Trophoblast cell (in vitro differentiated cells and primary cell): ENCODE results near the gene ANXA11.

Experiments used
- DNase-seq, 2 donors: peaks; one replicate each; pipeline ENCODE4 v3.0.0-alpha.2; 2016
- H2AFZ ChIP-seq: 2 replicates; pipeline ENCODE4 v1.6.1; 2013; ENCODE audit warnings: low read length, moderate library complexity, mild to moderate bottlenecking; ENCODE audit not compliant: insufficient read depth, poor library complexity
- H2AK5ac ChIP-seq: 2 replicates; pipeline ENCODE4 v1.6.1; 2013; ENCODE audit warnings: mild to moderate bottlenecking, low read length
- H2BK120ac ChIP-seq: 2 replicates; pipeline ENCODE4 v1.6.1; 2013; ENCODE audit warnings: low read length, mild to moderate bottlenecking, moderate library complexity; ENCODE audit not compliant: insufficient read depth, poor library complexity
- H2BK12ac ChIP-seq: 2 replicates; pipeline ENCODE4 v1.6.1; 2013; ENCODE audit warnings: mild to moderate bottlenecking, low read length, moderate library complexity
- H2BK5ac ChIP-seq: 2 replicates; pipeline ENCODE4 v1.6.1; 2013; ENCODE audit warnings: low read length, low read depth, moderate library complexity, mild to moderate bottlenecking; ENCODE audit not compliant: poor library complexity
- H3K14ac ChIP-seq: 2 replicates; pipeline ENCODE4 v1.6.1; 2013; ENCODE audit warnings: mild to moderate bottlenecking, low read length
- H3K18ac ChIP-seq: 2 replicates; pipeline ENCODE4 v1.6.1; 2013; ENCODE audit warnings: mild to moderate bottlenecking, low read length
- H3K23ac ChIP-seq: 2 replicates; pipeline ENCODE4 v1.6.1; 2013; ENCODE audit warnings: low read length
- H3K27ac ChIP-seq: 2 replicates; pipeline ENCODE4 v1.5.1; 2013; ENCODE audit warnings: low read depth, mild to moderate bottlenecking, inconsistent platforms, low read length, moderate library complexity
- H3K27me3 ChIP-seq: 2 replicates; pipeline ENCODE4 v1.6.1; 2013; ENCODE audit warnings: inconsistent platforms, mild to moderate bottlenecking, low read length, moderate library complexity; ENCODE audit not compliant: insufficient read depth
- H3K36me3 ChIP-seq, 2 experiments: 1 replicate in 1 of 2; 2 replicates in 1 of 2; pipeline ENCODE4 v1.6.1; 2013; ENCODE audit warnings: low read length in 2 of 2, mild to moderate bottlenecking in 2 of 2, moderate library complexity in 1 of 2; ENCODE audit not compliant: insufficient read depth in 2 of 2, control insufficient read depth in 1 of 2
- H3K4ac ChIP-seq: 2 replicates; pipeline ENCODE4 v1.6.1; 2013; ENCODE audit warnings: low read depth, mild to moderate bottlenecking, low read length, moderate library complexity
- H3K4me1 ChIP-seq, 2 experiments: 1 replicate in 1 of 2; 2 replicates in 1 of 2; pipeline ENCODE4 v1.6.1; 2013; ENCODE audit warnings: low read length in 2 of 2, mild to moderate bottlenecking in 2 of 2, moderate library complexity in 1 of 2; ENCODE audit not compliant: insufficient read depth in 2 of 2, control insufficient read depth in 1 of 2
- H3K4me2 ChIP-seq: 2 replicates; pipeline ENCODE4 v1.6.1; 2013; ENCODE audit warnings: inconsistent platforms, mild to moderate bottlenecking, low read length, moderate library complexity
- H3K4me3 ChIP-seq: 2 replicates; pipeline ENCODE4 v1.5.1; 2013; ENCODE audit warnings: mild to moderate bottlenecking, low read depth, low read length, inconsistent platforms
- H3K79me1 ChIP-seq: one replicate; pipeline ENCODE4 v1.6.1; 2013; ENCODE audit warnings: low read length
- H3K79me2 ChIP-seq: 2 replicates; pipeline ENCODE4 v1.6.1; 2013; ENCODE audit warnings: low read length, mild to moderate bottlenecking; ENCODE audit not compliant: control insufficient read depth, insufficient read depth, poor library complexity
- H3K9ac ChIP-seq: 2 replicates; pipeline ENCODE4 v1.6.1; 2013; ENCODE audit warnings: mild to moderate bottlenecking, low read length
- H3K9me3 ChIP-seq: 2 replicates; pipeline ENCODE4 v1.6.1; 2013; ENCODE audit warnings: low read depth, mild to moderate bottlenecking, control low read depth, inconsistent platforms, low read length; ENCODE audit not compliant: insufficient read depth
- H4K12ac ChIP-seq: 2 replicates; pipeline ENCODE4 v1.6.1; 2013; ENCODE audit warnings: low read depth, mild to moderate bottlenecking, low read length, moderate library complexity
- H4K8ac ChIP-seq: 2 replicates; pipeline ENCODE4 v1.6.1; 2013; ENCODE audit warnings: low read depth, mild to moderate bottlenecking, low read length, moderate library complexity
- H4K91ac ChIP-seq: one replicate; pipeline ENCODE4 v1.6.1; 2013; ENCODE audit warnings: low read depth, mild to moderate bottlenecking, low read length, moderate library complexity
- WGBS: extraction: QIAGEN DNeasy Blood & Tissue Kit; methylation state at CpG from one replicate; pipeline ENCODE4 v1.1.7; 2013; ENCODE audit warnings: missing lambda C conversion rate; ENCODE audit not compliant: insufficient read length, insufficient coverage; ENCODE audit errors: extremely low coverage; 5-methylcytosine and 5-hydroxymethylcytosine counted together

ANXA11 gene

GRCh38 chr10:80167471-80168161 lies 37.7 kb downstream of the ANXA11 start:
- H3K4me1 ChIP-seq, result peaks cover 31 to 33% of the 10 kb centered on the region in 2 experiments
- H3K27ac ChIP-seq, result no peak overlapping the region
- H2BK5ac ChIP-seq, result no peak overlapping the region
- peaks cover 2% of the 10 kb centered on the region for H3K9me3 ChIP-seq
- no peak overlapping the region for H4K12ac ChIP-seq
- H2BK12ac ChIP-seq, result no peak overlapping the region
- H3K14ac ChIP-seq, result no peak overlapping the region
- H3K4me2 ChIP-seq, result no peak overlapping the region
- H4K8ac ChIP-seq, result no peak overlapping the region
- H4K91ac ChIP-seq, result no peak overlapping the region
- H3K36me3 ChIP-seq, result peaks cover 42 to 58% of the 10 kb centered on the region in 2 experiments
- H3K23ac ChIP-seq, result no peak overlapping the region
- H2AFZ ChIP-seq, result no peak overlapping the region
- H3K4me3 ChIP-seq, result no peak overlapping the region
- H3K27me3 ChIP-seq, result no peaks in the 10 kb centered on the region
- no peak for DNase-seq
- H3K18ac ChIP-seq, result no peak overlapping the region
- peaks cover 2% of the 10 kb centered on the region for H3K79me2 ChIP-seq
- no CpG with 5 or more reads among the region's 8 CpGs for WGBS
- no peak overlapping the region for H2AK5ac ChIP-seq
- no peak overlapping the region for H2BK120ac ChIP-seq
- no peak overlapping the region for H3K9ac ChIP-seq
- peak overlapping the region; percentile 12 for H3K4ac ChIP-seq
- H3K79me1 ChIP-seq, result peaks cover 7% of the 10 kb centered on the region

GRCh38 chr10:80166581-80167470 lies 38.5 kb downstream of the ANXA11 start:
- no peak overlapping the region for H3K14ac ChIP-seq
- H3K36me3 ChIP-seq, result peaks cover 50 to 63% of the 10 kb centered on the region in 2 experiments
- no peak overlapping the region for H2AK5ac ChIP-seq
- H3K4me1 ChIP-seq, result peaks cover 24 to 28% of the 10 kb centered on the region in 2 experiments
- H3K79me1 ChIP-seq, result peaks cover 5% of the 10 kb centered on the region
- H3K4me2 ChIP-seq, result no peak overlapping the region
- peaks cover 2% of the 10 kb centered on the region for H3K79me2 ChIP-seq
- no peak overlapping the region for H3K27ac ChIP-seq
- H3K18ac ChIP-seq, result no peak overlapping the region
- no peak overlapping the region for H2BK120ac ChIP-seq
- no peak overlapping the region for H3K23ac ChIP-seq
- H3K4me3 ChIP-seq, result no peak overlapping the region
- H3K4ac ChIP-seq, result no peak overlapping the region
- H4K91ac ChIP-seq, result no peak overlapping the region
- H3K9ac ChIP-seq, result no peak overlapping the region
- no peak overlapping the region for H4K8ac ChIP-seq
- no CpG with 5 or more reads among the region's 28 CpGs for WGBS
- H2BK12ac ChIP-seq, result no peak overlapping the region
- H4K12ac ChIP-seq, result no peak overlapping the region
- H3K9me3 ChIP-seq, result peaks cover 2% of the 10 kb centered on the region
- no peaks in the 10 kb centered on the region for H3K27me3 ChIP-seq
- DNase-seq, result no peak
- H2BK5ac ChIP-seq, result no peak overlapping the region
- no peak overlapping the region for H2AFZ ChIP-seq

- peaks cover 2% of the 10 kb centered on the region for H3K9me3 ChIP-seq
- no peak overlapping the region for H2AFZ ChIP-seq
- H4K91ac ChIP-seq, result peak overlapping the region; percentile 11
- peak overlapping the region; percentile 15 for H3K18ac ChIP-seq
- H3K79me1 ChIP-seq, result no peaks in the 10 kb centered on the region
- H3K4me1 ChIP-seq, result peaks cover 12 to 14% of the 10 kb centered on the region in 2 experiments
- WGBS, result no CpG with 5 or more reads among the region's 7 CpGs
- H2BK5ac ChIP-seq, result no peak overlapping the region
- no peak overlapping the region for H3K23ac ChIP-seq
- H3K9ac ChIP-seq, result no peak overlapping the region
- peaks cover 55 to 70% of the 10 kb centered on the region in 2 experiments for H3K36me3 ChIP-seq
- H3K27ac ChIP-seq, result peak overlapping the region; percentile 40
- no peak overlapping the region for H4K8ac ChIP-seq
- DNase-seq, result peak; percentile 82 to 84
- no peak overlapping the region for H2AK5ac ChIP-seq
- H3K4ac ChIP-seq, result no peak overlapping the region
- no peak overlapping the region for H3K4me3 ChIP-seq
- no peak overlapping the region for H2BK12ac ChIP-seq
- H3K27me3 ChIP-seq, result no peaks in the 10 kb centered on the region
- H3K4me2 ChIP-seq, result no peak overlapping the region
- H4K12ac ChIP-seq, result no peak overlapping the region
- H3K14ac ChIP-seq, result no peak overlapping the region
- H3K79me2 ChIP-seq, result no peaks in the 10 kb centered on the region
- no peak overlapping the region for H2BK120ac ChIP-seq
These were observed 40.2 kb downstream of the ANXA11 start for GRCh38 chr10:80165173-80165572.

- Histone ChIP-seq H3K27ac (peak overlapping the region; percentile 40), H3K27me3 (no peaks in the 10 kb centered on the region), H2AFZ (no peak overlapping the region), H3K4me2 (no peak overlapping the region), H3K4me1 (peaks cover 12 to 14% of the 10 kb centered on the region in 2 experiments), H3K14ac (no peak overlapping the region), H3K4ac (no peak overlapping the region), H2BK12ac (no peak overlapping the region), H2BK120ac (no peak overlapping the region), H3K9me3 (peaks cover 2% of the 10 kb centered on the region), H4K12ac (no peak overlapping the region), H2AK5ac (no peak overlapping the region), H3K4me3 (no peak overlapping the region), H3K18ac (peak overlapping the region; percentile 3), H3K36me3 (peaks cover 58 to 74% of the 10 kb centered on the region in 2 experiments), H3K9ac (no peak overlapping the region), H2BK5ac (no peak overlapping the region), H4K91ac (peak overlapping the region; percentile 7), H3K79me2 (no peaks in the 10 kb centered on the region), H3K23ac (no peak overlapping the region), H4K8ac (no peak overlapping the region), H3K79me1 (no peaks in the 10 kb centered on the region)
- DNase-seq, result peak; percentile 49 to 75
- WGBS, result no CpG with 5 or more reads among the region's 7 CpGs
These were observed 40.7 kb downstream of the ANXA11 start for GRCh38 chr10:80164596-80164995.
